GM10248 (cell line): ENCODE measurements around the gene RFT1.

ENCODE experiments used
- CTCF ChIA-PET: fragments of 300-600 bp; sonication (Branson Sonifier 250); formaldehyde crosslinking; extraction: SDS; loops from one replicate; lab custom pipeline; 2021; ENCODE audit warnings: antibody characterized with exemption; lab: Yijun Ruan, JAX
- POLR2A ChIA-PET: fragments of 350-650 bp; sonication (Branson Sonifier 250); formaldehyde crosslinking; extraction: SDS; loops from one replicate; lab custom pipeline; 2020; ENCODE audit warnings: antibody characterized with exemption; lab: Yijun Ruan, JAX
- DNase-seq: peaks from one replicate; pipeline ENCODE4 v3.0.0; 2012; ENCODE audit errors: extremely low spot score
- TF ChIP-seq, protein P1 (sequence below): IDR thresholded peaks from 2 replicates; pipeline ENCODE4 v1.5.1; 2012; ENCODE audit warnings: mild to moderate bottlenecking, low read depth; ENCODE audit errors: extremely low read depth, missing control alignments, control extremely low read depth

The RFT1 gene

DNA sequence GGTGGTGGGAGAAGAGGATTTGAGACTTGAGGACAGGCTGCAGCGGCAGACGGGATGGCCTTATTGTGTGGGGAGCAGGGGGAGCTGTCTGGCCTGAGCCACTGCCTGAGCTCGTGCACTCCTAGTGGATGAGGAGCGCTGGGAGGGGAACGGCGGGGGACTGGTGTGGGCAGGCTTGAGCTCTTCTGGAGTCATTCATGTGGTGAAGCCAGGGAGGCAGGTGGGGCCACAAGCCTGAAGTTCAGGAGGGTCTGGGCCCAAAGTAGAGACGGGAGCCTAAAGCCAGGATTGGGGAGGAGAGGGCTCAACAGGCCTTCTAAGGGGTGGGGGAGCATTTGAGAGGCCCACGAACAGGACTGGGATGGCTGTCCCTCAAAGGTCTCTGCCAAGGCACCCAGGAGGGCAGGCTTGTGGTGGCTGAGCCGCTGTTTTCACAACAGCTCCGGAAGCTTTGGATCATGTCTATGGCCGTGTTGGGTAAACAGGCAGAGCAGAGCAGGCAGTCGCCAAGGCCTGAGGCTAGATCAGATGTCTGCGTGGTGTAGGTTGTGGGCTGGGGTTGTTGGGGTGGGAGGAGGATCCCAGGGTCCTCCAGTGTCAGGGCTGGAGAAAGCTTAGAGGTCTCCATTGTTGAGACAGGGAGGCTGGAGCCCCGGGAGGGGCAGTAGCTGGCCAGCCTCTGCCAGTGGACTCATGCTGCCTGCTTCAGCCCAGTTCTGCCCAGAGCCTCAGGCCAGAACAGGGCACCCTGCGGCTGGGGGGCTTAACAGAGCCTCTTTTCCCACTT, 39.0 kb upstream of the RFT1 start:
- CTCF ChIA-PET: interaction anchor here (0.8 to 10.7 kb wide), 10 partner anchors 10 to 55 kb away, joined by 3 to 66 read pairs (median 6); partner anchors contain the start of gene PRKCD

DNA sequence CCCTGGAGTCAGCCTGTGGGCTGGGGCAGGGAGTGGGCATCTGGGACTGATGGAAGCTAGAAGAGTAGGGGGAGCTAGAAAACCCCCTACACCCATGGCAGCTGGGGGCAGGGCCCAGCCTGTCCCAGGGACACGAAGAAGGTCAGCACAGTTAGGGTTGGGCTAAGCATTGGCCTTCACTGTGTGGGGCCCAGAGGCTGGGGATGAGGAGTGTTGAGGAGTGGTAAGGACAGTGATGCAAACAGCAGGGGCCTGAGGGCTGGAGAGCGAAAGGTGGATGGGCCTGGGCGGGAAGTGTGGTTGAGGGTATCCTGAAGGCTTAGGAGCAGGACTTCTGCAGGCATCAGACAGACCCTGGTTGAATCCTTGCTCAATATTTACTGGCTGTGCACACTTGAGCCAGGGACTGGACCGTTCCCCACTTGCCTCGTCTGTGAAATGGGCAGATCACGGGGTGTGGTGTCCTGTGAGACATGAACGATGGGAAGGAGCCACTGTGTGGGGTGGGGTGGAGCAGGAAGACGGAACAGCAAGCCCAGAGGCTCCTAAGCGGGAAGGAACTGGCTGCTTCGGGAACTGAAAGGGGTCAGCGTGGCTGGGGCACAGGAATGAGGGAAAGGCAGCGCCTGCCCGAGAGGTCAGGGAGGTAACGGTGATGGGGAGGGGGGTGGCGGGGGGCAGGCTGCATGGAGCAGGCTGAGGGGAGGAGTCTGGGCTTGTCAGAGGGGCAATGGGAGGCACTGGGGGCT, 38.1 kb upstream of the RFT1 start:
- ChIA-PET POLR2A (interaction anchor here (0.6 kb wide), 1 partner anchor 53 kb away, joined by 10 read pairs; no protein-coding TSS in a partner anchor), CTCF (interaction anchor here (0.9 to 10.7 kb wide), 4 partner anchors 14 to 28 kb away, joined by 3 to 66 read pairs (median 4); no protein-coding TSS in a partner anchor)
- DNase-seq: no peak
- TF ChIP-seq, protein P1, sequence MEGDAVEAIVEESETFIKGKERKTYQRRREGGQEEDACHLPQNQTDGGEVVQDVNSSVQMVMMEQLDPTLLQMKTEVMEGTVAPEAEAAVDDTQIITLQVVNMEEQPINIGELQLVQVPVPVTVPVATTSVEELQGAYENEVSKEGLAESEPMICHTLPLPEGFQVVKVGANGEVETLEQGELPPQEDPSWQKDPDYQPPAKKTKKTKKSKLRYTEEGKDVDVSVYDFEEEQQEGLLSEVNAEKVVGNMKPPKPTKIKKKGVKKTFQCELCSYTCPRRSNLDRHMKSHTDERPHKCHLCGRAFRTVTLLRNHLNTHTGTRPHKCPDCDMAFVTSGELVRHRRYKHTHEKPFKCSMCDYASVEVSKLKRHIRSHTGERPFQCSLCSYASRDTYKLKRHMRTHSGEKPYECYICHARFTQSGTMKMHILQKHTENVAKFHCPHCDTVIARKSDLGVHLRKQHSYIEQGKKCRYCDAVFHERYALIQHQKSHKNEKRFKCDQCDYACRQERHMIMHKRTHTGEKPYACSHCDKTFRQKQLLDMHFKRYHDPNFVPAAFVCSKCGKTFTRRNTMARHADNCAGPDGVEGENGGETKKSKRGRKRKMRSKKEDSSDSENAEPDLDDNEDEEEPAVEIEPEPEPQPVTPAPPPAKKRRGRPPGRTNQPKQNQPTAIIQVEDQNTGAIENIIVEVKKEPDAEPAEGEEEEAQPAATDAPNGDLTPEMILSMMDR: no peak

More for the DNA sequence above, 39.0 kb upstream of the RFT1 start:
- DNase-seq: no peak
- POLR2A ChIA-PET: no interaction called here
- TF ChIP-seq, protein P1: no peak

DNA sequence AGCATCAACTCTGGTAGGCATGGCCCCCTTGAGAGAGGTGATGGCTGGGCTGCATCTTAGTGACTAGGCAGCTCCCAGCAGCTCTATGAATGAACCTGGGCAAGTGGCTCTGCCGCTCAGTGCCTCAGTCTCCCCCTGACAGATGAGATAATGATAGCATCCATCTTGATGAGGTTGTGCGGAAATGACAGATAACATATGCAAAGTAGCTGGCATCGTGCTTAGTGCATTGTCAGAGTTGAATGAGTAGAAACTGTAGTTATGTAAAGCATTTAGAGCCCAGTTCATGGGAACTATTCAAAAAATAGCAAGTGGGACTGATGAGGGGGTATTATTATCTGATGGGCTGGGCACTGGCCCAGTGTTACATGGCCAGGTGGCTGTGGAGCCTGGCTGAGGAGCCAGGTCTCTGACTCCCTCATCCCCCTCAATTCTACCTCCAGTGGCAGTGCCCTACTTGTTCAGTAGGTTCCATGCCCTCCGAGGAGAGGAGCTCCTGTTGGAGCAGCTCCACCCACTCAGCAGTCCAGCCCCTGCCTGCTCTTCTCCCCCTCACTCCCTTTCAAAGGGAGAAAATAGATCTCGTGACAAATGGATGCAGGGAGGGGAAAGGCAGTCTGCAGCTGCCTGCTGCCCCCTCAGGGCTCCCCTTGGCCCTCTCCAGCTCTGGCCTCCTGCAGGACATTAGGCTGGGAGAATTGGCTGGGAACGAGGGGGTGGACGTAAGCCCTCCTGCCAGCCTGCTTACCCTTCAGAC, 37.4 kb upstream of the RFT1 start:
- TF ChIP-seq, protein P1: no peak
- ChIA-PET POLR2A (interaction anchor here (0.6 kb wide), 1 partner anchor 54 kb away, joined by 10 read pairs; no protein-coding TSS in a partner anchor), CTCF (interaction anchor here (0.9 to 10.7 kb wide), 2 partner anchors 14 to 29 kb away, joined by 3 to 66 read pairs; no protein-coding TSS in a partner anchor)
- DNase-seq: no peak

DNA sequence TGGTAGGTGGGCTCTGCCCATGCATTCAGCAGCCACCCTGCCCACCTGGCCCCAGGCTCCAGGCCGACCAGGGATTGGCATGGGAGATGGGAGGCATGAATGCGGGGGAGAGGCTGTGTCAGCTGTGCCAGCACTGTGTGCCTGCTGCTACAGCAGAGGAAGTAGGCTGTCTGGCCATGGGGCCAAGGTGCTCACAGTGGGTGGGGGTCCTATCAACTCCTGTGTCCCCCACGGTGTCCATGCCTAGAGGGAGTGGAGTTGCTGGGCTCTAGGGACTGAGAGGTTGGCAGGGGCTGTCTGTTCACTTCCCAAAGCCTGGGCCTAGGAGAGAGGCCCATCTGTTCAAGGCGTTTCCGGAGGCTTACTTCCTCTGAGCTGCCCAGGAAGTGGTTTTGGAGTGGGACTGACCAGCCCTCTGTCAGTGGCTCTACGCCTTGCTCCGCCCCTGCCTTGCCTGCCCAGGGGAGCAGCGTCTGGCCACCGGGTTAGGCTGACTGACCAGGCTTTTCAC, 36.6 kb upstream of the RFT1 start:
- no peak for DNase-seq
- POLR2A ChIA-PET: no interaction called here
- CTCF ChIA-PET: interaction anchor here (2.1 to 10.7 kb wide), 2 partner anchors 30 to 33 kb away, joined by 12 to 66 read pairs; no protein-coding TSS in a partner anchor

DNA sequence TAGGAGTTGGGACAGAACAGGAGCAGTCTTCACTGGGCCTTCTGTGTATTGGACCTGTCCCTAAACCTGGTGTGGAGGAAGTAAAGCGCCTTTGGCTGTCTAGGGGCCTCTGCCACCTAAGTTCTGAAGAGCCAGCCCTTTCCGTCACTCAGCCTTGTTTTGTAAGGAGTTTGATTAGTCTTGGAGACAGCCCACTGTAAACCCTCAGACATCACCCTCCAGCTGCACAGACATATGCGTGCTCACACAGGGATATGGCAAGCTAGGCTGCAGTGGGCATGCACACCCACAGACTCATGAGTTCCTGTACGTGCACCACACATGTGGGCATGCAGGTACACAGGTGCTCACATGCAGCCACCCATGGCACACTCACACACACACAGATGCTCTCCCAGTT, 36.0 kb upstream of the RFT1 start:
- no peak for DNase-seq
- TF ChIP-seq, protein P1: no peak
- ChIA-PET CTCF (interaction anchor here (1.2 to 10.7 kb wide), 4 partner anchors 8 to 32 kb away, joined by 5 to 66 read pairs (median 9); no protein-coding TSS in a partner anchor), POLR2A (no interaction called here)

More for the DNA sequence above, 36.6 kb upstream of the RFT1 start:
- TF ChIP-seq, protein P1: no peak
